Measurements from ENCODE around the gene ONECUT1. TPM values are rescaled to one million over a fixed set of nuclear protein-coding genes. Genes with fewer than 3 reads are reported as not detected.
A peak's percentile ranks its signal among the peaks of the same experiment; 100 is the strongest.

Gene ONECUT1
- total RNA-seq, 2 donors from 2014 or later: not detected

DNA sequence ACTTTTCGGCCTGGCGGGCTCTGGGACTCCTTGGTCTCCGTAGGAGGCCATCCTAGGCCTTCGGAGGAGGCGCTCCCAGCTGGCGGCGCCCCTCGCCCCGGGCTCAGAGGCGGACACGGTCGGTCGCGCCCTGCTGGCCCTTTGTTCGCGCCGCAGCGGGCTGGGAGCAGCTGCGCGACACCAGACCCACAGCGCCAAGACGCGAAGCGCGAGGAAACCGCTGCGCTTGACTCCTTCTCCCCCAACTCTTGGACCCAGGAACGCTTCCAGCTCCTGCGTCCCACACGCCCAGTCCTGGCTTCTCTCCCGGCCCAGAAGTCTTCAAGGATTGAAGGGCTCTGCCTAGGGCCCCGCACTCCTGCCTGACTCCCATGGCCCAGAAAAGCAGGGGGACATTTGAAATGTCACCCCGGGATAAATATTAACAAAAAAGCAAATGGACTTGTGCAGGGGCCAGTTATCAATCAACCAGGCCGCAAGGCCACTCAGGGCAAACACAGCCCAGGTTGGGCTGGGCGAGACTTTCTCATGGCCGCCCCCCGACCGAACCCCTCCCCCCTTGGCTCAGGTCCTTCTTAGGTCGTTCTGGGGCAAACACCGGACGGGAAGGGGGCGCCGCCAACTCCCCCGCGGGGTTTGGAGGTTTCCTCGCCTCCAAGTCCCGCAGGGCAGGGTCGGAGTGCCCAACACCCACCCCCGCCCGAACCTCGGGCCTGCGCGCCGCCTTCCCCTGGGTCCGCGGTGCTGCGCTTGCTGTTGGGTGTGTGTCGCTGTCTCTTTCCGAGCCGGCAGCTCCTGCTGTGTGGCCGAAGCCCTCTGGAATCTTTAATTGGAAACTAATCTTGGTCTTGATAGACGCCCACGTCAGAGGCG, 5.1 kb downstream of the ONECUT1 start:
- DNase-seq (ENCODE audit: low spot score): no peak
- intact Hi-C loops (cut with DNase I): no loop called here

- intact Hi-C loops (cut with DNase I): no loop called here
- DNase-seq (ENCODE audit: low spot score): peak; percentile 68
Measured at GRCh38 chr15:52783929-52784798, 6.0 kb downstream of the ONECUT1 start.

GRCh38 chr15:52783191-52783829, 6.8 kb downstream of the ONECUT1 start:
- no peak for DNase-seq (ENCODE audit: low spot score)
- intact Hi-C loops (cut with DNase I): no loop called here

DNA sequence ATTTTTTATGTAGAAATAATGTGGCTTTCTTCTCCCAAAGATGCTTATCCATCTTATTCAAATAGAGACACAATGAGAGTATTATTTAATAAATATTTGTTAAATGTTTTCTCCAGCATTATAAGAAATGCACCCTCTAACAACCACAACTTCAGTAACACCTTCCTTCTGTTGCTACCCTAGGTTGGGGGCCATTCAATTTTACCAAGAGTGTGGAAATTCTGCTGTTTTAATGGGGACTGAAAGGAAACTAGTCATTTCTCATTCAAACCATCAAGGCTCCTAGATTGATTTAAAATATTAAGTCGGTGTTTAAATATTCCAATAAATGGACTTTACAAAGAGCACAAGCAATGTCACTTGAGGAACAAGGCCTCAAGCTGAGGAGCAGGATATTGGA, 7.6 kb downstream of the ONECUT1 start:
- intact Hi-C loops (cut with DNase I): no loop called here

GRCh38 chr15:52780172-52780980, 9.8 kb downstream of the ONECUT1 start:
- no peak for DNase-seq (ENCODE audit: low spot score)
- intact Hi-C loops (cut with DNase I): no loop called here

More for the DNA sequence above, 7.6 kb downstream of the ONECUT1 start:
- no peak for DNase-seq (ENCODE audit: low spot score)

DNA sequence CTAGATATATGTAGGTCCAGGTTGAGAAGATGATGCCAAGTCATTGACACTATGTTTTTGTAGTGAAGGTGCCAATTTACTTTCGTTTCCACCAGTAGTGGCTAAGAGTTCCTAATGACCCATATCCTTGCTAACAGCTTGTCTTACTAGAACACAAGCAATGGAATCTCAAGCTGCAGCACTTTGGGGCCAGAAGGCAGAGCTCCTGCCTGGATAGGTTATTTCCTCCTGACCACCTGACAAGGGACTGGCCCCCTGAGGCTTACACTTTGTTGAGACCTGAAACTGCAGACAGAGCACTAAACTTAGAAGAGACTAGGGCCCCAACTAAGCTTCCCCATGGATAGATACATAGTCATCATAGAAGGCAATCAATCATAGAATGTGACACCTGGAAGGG, 11.7 kb downstream of the ONECUT1 start:
- no peak for DNase-seq (ENCODE audit: low spot score)
- intact Hi-C loops (cut with DNase I): no loop called here

DNA sequence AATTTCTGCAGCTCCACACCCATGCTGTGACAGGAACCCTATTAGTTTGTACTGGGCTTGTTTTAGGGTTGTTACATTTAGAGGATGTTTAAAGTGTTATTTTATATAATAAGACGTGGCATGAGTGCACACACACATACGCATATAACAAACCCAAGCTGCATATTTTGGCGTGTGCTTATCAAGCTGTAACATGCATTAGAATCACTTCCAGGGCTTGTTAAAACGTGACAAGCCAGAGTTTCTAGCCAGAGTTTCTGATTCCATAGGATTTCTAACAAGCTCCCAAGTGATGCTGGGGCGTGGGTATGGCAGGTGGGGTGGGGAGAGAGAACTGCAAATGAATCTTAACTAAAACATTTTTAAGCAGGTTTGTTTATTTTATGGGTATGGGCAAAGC, 17.4 kb downstream of the ONECUT1 start:
- intact Hi-C loops (cut with DNase I): loop anchor here in 1 of 2 donors (5.0 kb wide), 1 partner anchor 85 kb away; no protein-coding TSS in a partner anchor

DNA sequence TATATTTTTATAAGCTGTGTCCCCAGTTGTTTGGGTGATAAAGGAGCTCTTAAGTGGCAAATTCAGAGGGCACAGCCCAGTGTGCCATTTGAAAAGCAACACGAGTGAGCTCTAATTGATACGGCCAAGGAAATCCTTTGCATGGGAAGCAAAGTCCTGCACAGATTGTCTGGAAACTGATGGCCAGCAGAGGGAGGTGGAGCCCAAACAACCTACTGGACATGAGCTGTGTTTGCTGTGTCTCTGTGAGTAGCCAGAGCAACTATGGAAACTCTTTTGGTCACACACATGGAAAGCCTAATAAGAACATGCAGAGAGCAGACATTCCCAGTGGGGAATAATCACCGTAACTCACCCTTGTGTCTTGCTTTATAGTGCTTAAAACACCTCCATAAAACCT, 24.4 kb downstream of the ONECUT1 start:
- intact Hi-C loops (cut with DNase I): no loop called here
- DNase-seq (ENCODE audit: low spot score): no peak

More for the DNA sequence above, 17.4 kb downstream of the ONECUT1 start:
- no peak for DNase-seq (ENCODE audit: low spot score)

DNA sequence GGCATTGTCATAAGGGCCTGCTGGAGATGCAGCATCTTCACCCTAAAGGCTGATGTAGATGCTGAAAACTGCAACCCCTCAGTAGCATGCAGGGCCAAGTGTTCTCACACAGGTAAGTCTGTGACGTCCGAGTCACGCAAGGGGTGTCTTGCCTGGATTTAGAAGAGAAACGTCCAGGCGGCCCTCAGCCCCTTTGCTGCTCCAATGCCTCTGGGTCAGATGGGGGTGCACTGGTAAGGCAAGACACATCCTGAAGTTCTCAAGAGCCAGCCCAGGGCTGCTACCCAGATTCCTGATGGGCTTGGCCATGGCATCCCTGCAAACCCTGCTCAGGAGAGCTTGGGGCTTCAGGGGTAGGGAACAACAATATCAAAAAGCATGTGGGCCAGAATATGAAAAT, 25.4 kb downstream of the ONECUT1 start:
- intact Hi-C loops (cut with DNase I): no loop called here
- DNase-seq (ENCODE audit: low spot score): no peak

DNA sequence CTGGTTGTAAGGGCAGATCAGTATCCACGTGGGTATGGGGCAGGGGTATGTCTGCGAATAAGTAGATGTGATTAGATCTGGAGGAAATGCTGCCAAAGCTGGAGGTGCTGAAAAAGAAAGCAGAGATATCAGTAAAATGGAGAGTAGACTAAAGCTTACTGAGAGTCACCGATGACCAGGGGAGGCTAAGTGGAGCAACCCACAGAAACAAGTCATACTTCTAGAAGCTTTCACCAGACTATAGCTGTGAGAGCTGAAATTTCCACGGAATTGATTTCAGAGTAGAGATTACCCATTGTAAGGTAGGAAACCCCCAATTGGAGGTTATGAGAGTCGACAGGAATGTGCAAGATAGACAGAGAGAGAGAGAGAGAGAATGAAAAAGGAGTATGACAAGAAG, 27.5 kb downstream of the ONECUT1 start:
- no peak for DNase-seq (ENCODE audit: low spot score)

DNA sequence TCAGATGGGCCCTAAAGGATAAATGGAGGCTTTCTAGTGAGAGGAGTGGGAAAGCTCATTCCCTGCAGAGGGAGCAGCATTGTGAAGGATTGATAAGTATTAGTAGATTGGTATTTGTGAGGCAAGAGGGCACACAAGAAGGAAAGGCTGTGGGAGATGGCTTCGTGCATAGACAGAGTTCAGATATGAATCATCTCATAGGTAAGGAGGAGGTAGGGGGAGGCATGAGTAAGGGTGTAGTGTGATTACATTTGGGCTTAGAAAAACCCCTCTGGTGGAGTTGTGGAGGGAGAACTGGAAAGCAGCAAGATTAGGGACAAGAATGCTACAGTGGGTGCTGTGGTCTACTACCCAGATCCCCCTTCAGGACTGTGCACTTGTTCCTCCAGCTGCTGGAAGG, 29.6 kb downstream of the ONECUT1 start:
- DNase-seq (ENCODE audit: low spot score): no peak
- intact Hi-C loops (cut with DNase I): no loop called here

More for the DNA sequence above, 27.5 kb downstream of the ONECUT1 start:
- intact Hi-C loops (cut with DNase I): no loop called here

- DNase-seq (ENCODE audit: low spot score): no peak
- intact Hi-C loops (cut with DNase I): no loop called here
Measured at GRCh38 chr15:52759969-52760368, 30.2 kb downstream of the ONECUT1 start.

DNA sequence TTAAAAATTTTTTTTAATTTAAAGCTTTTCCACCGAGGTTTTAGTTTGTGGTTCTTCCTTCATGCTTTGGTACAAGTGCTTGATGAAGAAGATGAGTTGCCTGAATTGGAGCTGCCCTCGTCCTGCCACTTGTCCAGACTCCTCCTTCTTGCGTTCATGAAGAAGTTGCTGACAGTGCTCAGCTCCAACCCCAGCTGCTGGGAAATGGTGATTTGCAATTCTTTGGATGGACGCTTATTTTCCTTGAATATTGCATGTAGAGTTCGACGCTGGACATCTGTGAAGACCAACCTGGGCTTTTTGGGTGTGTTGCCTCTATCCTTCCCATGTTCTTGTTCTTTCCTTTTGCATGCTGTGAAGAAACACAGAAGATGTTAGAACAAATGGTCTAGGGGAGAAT, 32.6 kb downstream of the ONECUT1 start:
- intact Hi-C loops (cut with DNase I): no loop called here

GRCh38 chr15:52751522-52751921, 38.6 kb downstream of the ONECUT1 start:
- intact Hi-C loops (cut with DNase I): no loop called here
- DNase-seq (ENCODE audit: low spot score): no peak

More for the DNA sequence above, 32.6 kb downstream of the ONECUT1 start:
- DNase-seq (ENCODE audit: low spot score): no peak

DNA sequence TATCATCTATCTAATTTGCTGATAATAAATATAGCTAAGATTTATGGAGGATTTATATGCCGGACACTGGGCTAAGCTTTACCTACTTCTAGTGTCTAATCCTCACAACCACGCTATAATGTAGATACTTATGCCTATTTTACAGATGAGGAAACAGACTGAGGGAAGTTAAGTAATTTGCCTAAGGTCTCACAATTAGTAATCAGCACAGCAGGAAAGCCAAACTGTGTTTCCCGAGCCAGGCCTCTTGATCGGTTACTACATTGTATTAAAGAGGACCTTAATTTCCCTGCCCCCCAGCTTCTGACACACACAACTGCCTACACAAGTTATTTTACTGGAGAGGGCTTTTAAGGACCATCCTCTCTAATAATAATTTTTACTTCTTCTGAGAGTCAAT, 40.9 kb downstream of the ONECUT1 start:
- no peak for DNase-seq (ENCODE audit: low spot score)
- intact Hi-C loops (cut with DNase I): no loop called here

GRCh38 chr15:52746162-52746757, 43.9 kb downstream of the ONECUT1 start:
- intact Hi-C loops (cut with DNase I): no loop called here
- no peak for DNase-seq (ENCODE audit: low spot score)

- DNase-seq (ENCODE audit: low spot score): no peak
- intact Hi-C loops (cut with DNase I): no loop called here
Measured at GRCh38 chr15:52745326-52746161, 44.6 kb downstream of the ONECUT1 start.

DNA sequence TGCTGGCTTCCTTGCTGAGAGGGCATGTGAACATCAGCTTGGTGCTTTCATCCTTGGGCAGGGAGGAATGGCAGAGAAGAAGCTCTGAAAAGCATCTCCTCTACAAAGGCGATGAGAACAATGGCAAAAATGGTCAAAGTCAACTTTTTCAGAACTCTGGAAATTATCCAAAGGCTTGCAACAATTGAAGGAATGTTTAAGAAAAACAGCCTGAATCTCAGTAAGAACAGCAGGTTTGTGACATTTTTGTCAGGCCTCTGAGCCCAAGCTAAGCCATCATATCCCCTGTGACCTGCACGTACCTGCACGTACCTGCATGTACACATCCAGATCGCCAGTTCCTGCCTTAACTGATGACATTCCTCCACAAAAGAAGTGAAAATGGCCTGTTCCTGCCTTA, 51.8 kb downstream of the ONECUT1 start:
- intact Hi-C loops (cut with DNase I): no loop called here
- no peak for DNase-seq (ENCODE audit: low spot score)

Data from posterior vena cava (tissue), 2 donors.